Measurements from ENCODE around the gene NOL6. TPM values are rescaled to one million over a fixed set of nuclear protein-coding genes. Genes with fewer than 3 reads are reported as not detected.
A peak's percentile ranks its signal among the peaks of the same experiment; 100 is the strongest.

NOL6 gene
- total and polyA plus RNA-seq, 9 of the 15 experiments (the other 6 are each of a cell fraction or from before 2014, with no cell fraction given) = 7.7 to 58.9 (median 27.0) TPM

DNA sequence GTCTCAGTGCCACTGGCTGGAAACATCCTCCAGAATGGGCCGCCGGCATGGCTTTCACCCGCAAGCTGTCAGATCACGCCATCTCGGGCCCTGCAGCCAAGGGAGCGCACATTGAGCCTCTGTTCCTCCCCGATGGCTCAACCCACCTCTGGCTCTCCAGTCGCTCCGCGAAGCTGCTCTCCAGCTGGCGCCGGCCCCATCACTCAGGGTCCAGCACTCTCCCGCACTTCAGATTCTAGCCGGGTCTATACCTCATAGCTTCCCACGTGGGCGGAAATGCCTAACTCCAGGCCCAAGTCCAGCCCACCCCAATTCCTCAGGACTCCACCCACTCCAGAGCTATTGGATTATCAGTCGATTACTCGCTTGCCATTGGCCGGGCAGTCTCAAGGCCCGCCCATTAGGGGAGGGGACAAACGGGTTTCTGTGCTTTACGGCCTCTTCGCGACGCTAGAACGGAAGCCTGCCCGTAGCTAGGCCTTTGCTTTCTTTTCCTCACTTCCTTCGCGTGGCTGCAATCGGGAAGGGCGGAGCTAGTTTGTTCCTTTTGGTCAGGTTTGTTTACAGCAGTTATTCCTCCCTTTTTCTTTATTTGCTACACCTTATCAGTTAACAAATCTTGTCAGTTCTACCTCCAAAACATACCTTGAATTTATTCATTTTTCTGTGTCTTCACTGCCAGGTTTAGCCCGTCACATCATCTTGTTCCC, at the start of gene NOL6 (continued):
- TF ChIP-seq, protein P1, sequence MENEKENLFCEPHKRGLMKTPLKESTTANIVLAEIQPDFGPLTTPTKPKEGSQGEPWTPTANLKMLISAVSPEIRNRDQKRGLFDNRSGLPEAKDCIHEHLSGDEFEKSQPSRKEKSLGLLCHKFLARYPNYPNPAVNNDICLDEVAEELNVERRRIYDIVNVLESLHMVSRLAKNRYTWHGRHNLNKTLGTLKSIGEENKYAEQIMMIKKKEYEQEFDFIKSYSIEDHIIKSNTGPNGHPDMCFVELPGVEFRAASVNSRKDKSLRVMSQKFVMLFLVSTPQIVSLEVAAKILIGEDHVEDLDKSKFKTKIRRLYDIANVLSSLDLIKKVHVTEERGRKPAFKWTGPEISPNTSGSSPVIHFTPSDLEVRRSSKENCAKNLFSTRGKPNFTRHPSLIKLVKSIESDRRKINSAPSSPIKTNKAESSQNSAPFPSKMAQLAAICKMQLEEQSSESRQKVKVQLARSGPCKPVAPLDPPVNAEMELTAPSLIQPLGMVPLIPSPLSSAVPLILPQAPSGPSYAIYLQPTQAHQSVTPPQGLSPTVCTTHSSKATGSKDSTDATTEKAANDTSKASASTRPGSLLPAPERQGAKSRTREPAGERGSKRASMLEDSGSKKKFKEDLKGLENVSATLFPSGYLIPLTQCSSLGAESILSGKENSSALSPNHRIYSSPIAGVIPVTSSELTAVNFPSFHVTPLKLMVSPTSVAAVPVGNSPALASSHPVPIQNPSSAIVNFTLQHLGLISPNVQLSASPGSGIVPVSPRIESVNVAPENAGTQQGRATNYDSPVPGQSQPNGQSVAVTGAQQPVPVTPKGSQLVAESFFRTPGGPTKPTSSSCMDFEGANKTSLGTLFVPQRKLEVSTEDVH (IDR thresholded peaks at IDR 0.05; ENCODE audit: low read depth, partially characterized antibody) = peak; percentile 87
- TF ChIP-seq, protein P2, sequence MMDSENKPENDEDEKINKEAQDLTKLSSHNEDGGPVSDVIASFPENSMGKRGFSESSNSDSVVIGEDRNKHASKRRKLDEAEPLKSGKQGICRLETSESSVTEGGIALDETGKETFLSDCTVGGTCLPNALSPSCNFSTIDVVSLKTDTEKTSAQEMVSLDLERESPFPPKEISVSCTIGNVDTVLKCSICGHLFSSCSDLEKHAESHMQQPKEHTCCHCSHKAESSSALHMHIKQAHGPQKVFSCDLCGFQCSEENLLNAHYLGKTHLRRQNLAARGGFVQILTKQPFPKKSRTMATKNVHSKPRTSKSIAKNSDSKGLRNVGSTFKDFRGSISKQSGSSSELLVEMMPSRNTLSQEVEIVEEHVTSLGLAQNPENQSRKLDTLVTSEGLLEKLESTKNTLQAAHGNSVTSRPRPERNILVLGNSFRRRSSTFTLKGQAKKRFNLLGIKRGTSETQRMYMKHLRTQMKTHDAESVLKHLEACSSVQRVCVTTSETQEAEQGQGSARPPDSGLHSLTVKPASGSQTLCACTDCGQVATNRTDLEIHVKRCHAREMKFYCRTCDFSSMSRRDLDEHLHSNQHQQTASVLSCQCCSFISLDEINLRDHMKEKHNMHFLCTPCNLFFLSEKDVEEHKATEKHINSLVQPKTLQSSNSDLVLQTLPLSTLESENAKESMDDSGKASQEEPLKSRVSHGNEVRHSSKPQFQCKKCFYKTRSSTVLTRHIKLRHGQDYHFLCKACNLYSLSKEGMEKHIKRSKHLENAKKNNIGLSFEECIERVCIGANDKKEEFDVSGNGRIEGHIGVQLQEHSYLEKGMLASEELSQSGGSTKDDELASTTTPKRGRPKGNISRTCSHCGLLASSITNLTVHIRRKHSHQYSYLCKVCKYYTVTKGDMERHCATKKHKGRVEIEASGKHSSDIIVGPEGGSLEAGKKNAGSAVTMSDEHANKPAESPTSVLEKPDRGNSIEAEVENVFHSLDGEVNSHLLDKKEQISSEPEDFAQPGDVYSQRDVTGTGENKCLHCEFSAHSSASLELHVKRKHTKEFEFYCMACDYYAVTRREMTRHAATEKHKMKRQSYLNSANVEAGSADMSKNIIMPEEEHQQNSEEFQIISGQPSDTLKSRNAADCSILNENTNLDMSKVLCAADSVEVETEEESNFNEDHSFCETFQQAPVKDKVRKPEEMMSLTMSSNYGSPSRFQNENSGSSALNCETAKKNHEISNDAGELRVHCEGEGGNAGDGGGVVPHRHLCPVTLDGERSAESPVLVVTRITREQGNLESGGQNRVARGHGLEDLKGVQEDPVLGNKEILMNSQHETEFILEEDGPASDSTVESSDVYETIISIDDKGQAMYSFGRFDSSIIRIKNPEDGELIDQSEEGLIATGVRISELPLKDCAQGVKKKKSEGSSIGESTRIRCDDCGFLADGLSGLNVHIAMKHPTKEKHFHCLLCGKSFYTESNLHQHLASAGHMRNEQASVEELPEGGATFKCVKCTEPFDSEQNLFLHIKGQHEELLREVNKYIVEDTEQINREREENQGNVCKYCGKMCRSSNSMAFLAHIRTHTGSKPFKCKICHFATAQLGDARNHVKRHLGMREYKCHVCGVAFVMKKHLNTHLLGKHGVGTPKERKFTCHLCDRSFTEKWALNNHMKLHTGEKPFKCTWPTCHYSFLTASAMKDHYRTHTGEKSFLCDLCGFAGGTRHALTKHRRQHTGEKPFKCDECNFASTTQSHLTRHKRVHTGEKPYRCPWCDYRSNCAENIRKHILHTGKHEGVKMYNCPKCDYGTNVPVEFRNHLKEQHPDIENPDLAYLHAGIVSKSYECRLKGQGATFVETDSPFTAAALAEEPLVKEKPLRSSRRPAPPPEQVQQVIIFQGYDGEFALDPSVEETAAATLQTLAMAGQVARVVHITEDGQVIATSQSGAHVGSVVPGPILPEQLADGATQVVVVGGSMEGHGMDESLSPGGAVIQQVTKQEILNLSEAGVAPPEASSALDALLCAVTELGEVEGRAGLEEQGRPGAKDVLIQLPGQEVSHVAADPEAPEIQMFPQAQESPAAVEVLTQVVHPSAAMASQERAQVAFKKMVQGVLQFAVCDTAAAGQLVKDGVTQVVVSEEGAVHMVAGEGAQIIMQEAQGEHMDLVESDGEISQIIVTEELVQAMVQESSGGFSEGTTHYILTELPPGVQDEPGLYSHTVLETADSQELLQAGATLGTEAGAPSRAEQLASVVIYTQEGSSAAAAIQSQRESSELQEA (IDR thresholded peaks at IDR 0.05; ENCODE audit: low read depth) = peak; percentile 80
- TF ChIP-seq ASH1L (IDR thresholded peaks at IDR 0.05; ENCODE audit: borderline replicate concordance, low read depth, partially characterized antibody) (peak; percentile 87), EP400 (IDR thresholded peaks at IDR 0.05) (peak; percentile 87), TCF7 (IDR thresholded peaks at IDR 0.05; ENCODE audit: borderline replicate concordance) (no peak), RNF2 (IDR thresholded peaks at IDR 0.05) (no peak), RBM39 (optimal IDR thresholded peaks at IDR 0.05; ENCODE audit: low read depth, low read length) (no peak)
- TF ChIP-seq, protein P3, sequence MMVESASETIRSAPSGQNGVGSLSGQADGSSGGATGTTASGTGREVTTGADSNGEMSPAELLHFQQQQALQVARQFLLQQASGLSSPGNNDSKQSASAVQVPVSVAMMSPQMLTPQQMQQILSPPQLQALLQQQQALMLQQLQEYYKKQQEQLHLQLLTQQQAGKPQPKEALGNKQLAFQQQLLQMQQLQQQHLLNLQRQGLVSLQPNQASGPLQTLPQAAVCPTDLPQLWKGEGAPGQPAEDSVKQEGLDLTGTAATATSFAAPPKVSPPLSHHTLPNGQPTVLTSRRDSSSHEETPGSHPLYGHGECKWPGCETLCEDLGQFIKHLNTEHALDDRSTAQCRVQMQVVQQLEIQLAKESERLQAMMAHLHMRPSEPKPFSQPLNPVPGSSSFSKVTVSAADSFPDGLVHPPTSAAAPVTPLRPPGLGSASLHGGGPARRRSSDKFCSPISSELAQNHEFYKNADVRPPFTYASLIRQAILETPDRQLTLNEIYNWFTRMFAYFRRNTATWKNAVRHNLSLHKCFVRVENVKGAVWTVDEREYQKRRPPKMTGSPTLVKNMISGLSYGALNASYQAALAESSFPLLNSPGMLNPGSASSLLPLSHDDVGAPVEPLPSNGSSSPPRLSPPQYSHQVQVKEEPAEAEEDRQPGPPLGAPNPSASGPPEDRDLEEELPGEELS (CRISPR knock-in tag; IDR thresholded peaks at IDR 0.05; ENCODE audit: borderline replicate concordance) = no peak
- TF ChIP-seq, protein P4, sequence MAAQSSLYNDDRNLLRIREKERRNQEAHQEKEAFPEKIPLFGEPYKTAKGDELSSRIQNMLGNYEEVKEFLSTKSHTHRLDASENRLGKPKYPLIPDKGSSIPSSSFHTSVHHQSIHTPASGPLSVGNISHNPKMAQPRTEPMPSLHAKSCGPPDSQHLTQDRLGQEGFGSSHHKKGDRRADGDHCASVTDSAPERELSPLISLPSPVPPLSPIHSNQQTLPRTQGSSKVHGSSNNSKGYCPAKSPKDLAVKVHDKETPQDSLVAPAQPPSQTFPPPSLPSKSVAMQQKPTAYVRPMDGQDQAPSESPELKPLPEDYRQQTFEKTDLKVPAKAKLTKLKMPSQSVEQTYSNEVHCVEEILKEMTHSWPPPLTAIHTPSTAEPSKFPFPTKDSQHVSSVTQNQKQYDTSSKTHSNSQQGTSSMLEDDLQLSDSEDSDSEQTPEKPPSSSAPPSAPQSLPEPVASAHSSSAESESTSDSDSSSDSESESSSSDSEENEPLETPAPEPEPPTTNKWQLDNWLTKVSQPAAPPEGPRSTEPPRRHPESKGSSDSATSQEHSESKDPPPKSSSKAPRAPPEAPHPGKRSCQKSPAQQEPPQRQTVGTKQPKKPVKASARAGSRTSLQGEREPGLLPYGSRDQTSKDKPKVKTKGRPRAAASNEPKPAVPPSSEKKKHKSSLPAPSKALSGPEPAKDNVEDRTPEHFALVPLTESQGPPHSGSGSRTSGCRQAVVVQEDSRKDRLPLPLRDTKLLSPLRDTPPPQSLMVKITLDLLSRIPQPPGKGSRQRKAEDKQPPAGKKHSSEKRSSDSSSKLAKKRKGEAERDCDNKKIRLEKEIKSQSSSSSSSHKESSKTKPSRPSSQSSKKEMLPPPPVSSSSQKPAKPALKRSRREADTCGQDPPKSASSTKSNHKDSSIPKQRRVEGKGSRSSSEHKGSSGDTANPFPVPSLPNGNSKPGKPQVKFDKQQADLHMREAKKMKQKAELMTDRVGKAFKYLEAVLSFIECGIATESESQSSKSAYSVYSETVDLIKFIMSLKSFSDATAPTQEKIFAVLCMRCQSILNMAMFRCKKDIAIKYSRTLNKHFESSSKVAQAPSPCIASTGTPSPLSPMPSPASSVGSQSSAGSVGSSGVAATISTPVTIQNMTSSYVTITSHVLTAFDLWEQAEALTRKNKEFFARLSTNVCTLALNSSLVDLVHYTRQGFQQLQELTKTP (IDR thresholded peaks at IDR 0.05; ENCODE audit: low read depth in 1 of 2, partially characterized antibody in 2 of 2) = no peak
